Testis (tissue), 2 donors: ENCODE results near the gene MCTP1.

Source experiments
- POLR2A ChIP-seq: fragments of 450-650 bp; IDR thresholded peaks from one replicate; pipeline ENCODE4 v1.6.1; 2017; ENCODE audit warnings: antibody characterized with exemption, mild to moderate bottlenecking, moderate library complexity
- TF ChIP-seq, protein P1 (sequence below), 3 experiments: fragments of 450-650 bp in 2 of 3; fragments of 200-600 bp in 1 of 3; sonication (generic) in 1 of 3; IDR thresholded peaks; one replicate each; pipeline ENCODE4 v1.5.1; 2016 to 2019; ENCODE audit warnings: antibody characterized with exemption in 3 of 3, mild to moderate bottlenecking in 2 of 3, moderate library complexity in 1 of 3

DNA sequence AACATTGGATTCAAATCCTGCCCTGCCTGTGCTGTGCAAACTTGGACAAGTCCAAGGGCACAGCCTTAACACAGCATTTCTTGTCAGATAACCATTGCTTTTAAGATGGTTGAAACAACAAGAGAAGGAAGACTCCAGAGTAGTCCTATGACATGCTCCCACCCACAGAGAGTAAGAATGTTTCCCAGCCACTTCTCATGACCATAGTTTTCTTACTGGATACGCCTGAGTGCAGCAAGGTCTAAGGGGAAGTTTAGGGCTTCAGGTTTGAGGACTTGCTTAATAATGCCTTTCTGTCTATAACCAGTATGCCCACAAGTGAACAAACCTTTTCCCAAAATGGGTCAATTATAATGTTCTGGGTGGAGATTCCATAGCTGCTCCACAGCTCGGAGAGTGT, 540.0 kb downstream of the MCTP1 start:
- TF ChIP-seq, protein P1, sequence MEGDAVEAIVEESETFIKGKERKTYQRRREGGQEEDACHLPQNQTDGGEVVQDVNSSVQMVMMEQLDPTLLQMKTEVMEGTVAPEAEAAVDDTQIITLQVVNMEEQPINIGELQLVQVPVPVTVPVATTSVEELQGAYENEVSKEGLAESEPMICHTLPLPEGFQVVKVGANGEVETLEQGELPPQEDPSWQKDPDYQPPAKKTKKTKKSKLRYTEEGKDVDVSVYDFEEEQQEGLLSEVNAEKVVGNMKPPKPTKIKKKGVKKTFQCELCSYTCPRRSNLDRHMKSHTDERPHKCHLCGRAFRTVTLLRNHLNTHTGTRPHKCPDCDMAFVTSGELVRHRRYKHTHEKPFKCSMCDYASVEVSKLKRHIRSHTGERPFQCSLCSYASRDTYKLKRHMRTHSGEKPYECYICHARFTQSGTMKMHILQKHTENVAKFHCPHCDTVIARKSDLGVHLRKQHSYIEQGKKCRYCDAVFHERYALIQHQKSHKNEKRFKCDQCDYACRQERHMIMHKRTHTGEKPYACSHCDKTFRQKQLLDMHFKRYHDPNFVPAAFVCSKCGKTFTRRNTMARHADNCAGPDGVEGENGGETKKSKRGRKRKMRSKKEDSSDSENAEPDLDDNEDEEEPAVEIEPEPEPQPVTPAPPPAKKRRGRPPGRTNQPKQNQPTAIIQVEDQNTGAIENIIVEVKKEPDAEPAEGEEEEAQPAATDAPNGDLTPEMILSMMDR (IDR thresholded peaks at IDR 0.05) = no peak
- no peak for TF ChIP-seq POLR2A
